ENCODE results near the gene SORCS2. TPM values are rescaled to one million over a fixed set of nuclear protein-coding genes. Genes with fewer than 3 reads are reported as not detected.

Gene SORCS2
- total RNA-seq, 4 donors from 2014 or later: 1.1 to 2.5 (median 2.0) TPM

DNA sequence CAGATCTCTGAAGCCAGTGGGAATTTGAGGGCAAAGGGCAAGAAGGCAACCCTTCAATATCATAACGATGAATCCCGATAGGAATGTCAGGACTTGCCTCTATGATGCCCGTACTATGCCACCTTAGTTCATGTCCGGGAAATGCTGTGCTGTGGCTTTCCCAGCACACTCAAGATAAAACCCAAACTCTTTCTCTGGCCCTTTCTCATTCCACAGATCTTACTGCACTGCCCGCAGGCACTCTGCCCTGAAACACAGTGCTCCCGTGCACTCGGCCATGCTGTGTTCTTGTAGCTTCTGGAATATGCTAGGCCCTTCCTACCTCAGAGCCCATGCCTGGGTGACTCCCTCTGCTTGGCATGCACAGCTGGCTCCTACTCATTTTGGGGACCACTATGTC, 26.3 kb downstream of the SORCS2 start:
- WGBS, 2 donors: 59 to 94% methylated on average over 7 of the region's 7 CpGs
- Histone ChIP-seq H3K4me3 (no peak overlapping the region), H3K4me1 (peaks cover 4 to 14% (median 5%) of the 10 kb centered on the region in 3 donors), H3K27ac (no peak overlapping the region), H3K36me3 (no peaks in the 10 kb centered on the region), H3K9me3 (no peaks in the 10 kb centered on the region), H3K27me3 (peaks cover 0 to 8% (median 0%) of the 10 kb centered on the region in 4 donors)
- no peak for TF ChIP-seq CTCF (IDR thresholded peaks at IDR 0.05)
- TF ChIP-seq POLR2A (IDR thresholded peaks at IDR 0.05): no peak
- intact Hi-C loops (cut with DNase I): no loop called here
- DNase-seq: no peak

DNA sequence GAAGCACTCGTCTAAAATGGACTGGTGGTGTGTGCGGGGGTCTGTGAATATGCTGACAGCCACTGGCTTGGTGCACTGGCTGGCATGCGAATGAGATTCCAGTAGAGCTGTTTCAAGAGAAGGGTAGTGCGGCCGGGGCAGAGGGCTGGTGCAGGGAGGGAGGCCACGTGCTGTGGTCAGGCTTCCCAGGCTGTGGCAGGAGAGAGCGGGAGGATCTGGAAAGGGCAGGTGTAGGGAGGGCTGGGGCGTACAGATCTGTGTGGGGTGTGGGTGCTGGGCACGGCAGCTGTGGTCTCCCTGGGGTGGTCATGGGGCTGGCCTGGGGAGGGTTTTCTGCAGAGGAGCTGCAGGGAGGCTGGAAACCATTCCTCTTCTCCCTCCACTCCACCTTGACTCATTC, 30.2 kb downstream of the SORCS2 start:
- Histone ChIP-seq H3K27me3 (peaks cover 0 to 14% (median 0%) of the 10 kb centered on the region in 4 donors), H3K4me1 (peaks cover 2 to 7% (median 3%) of the 10 kb centered on the region in 3 donors), H3K4me3 (no peak overlapping the region), H3K9me3 (no peaks in the 10 kb centered on the region), H3K27ac (no peak overlapping the region), H3K36me3 (no peaks in the 10 kb centered on the region)
- no peak for DNase-seq
- 90 to 96% methylated on average over 6 of the region's 9 CpGs for WGBS, 2 donors
- intact Hi-C loops (cut with DNase I): no loop called here
- TF ChIP-seq POLR2A (IDR thresholded peaks at IDR 0.05): no peak
- TF ChIP-seq CTCF (IDR thresholded peaks at IDR 0.05): no peak

DNA sequence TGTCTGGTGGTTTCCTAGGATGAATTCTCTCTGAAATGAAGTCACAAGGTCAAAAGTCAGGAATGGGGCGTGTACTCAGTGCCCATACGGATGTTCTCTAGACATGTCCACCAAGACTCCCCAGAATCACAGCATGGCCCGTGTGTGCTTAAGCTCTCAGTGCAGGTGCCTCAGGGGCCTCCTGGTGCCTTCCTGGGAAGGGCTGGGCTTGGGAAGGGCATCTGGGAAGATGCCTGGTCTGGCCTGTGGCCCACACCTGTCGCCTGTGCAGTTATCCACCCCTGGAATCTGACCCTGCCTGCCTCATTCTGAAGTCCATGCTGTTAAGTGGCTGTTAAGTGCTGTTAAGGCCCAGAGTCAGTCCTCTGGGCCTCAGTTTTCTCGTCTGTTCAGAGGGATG, 31.2 kb downstream of the SORCS2 start:
- intact Hi-C loops (cut with DNase I): no loop called here
- WGBS, 2 donors: 42 to 47% methylated on average over 3 to 5 of the region's 5 CpGs
- TF ChIP-seq CTCF (IDR thresholded peaks at IDR 0.05) (no peak), POLR2A (IDR thresholded peaks at IDR 0.05) (no peak)
- Histone ChIP-seq H3K4me3 (no peak overlapping the region), H3K27me3 (peaks cover 0 to 14% (median 0%) of the 10 kb centered on the region in 4 donors), H3K4me1 (no peaks in the 10 kb centered on the region), H3K27ac (no peak overlapping the region), H3K9me3 (no peaks in the 10 kb centered on the region), H3K36me3 (no peaks in the 10 kb centered on the region)
- no peak for DNase-seq

DNA sequence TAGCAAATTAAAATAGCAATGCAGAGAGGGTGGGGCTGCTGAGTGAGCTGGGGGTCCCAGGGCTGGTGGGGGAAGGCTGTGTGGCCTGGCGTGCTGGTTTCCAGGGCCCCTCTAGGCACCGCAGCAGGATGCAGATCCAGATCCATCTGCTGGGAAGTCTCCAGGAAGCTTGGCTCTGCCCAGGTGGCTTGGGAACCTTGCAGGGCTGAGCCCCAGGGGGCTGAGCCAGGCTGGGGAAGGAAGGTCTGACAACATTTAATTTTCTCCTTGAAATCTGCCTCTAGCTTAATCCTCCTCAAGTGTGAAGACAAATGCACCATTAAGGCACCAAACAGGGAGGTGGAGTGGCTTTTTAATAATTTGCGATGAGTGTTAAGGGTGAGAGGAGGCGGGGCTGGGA, 31.7 kb downstream of the SORCS2 start:
- no peak overlapping the region for H3K27ac ChIP-seq
- no peaks in the 10 kb centered on the region for H3K4me1 ChIP-seq
- peaks cover 0 to 14% (median 0%) of the 10 kb centered on the region in 4 donors for H3K27me3 ChIP-seq
- 88 to 92% methylated on average over 4 of the region's 4 CpGs for WGBS, 2 donors
- H3K4me3 ChIP-seq: no peak overlapping the region
- DNase-seq: no peak
- H3K9me3 ChIP-seq: no peaks in the 10 kb centered on the region
- H3K36me3 ChIP-seq: no peaks in the 10 kb centered on the region
- TF ChIP-seq CTCF (IDR thresholded peaks at IDR 0.05): no peak
- TF ChIP-seq POLR2A (IDR thresholded peaks at IDR 0.05): no peak
- intact Hi-C loops (cut with DNase I): no loop called here

DNA sequence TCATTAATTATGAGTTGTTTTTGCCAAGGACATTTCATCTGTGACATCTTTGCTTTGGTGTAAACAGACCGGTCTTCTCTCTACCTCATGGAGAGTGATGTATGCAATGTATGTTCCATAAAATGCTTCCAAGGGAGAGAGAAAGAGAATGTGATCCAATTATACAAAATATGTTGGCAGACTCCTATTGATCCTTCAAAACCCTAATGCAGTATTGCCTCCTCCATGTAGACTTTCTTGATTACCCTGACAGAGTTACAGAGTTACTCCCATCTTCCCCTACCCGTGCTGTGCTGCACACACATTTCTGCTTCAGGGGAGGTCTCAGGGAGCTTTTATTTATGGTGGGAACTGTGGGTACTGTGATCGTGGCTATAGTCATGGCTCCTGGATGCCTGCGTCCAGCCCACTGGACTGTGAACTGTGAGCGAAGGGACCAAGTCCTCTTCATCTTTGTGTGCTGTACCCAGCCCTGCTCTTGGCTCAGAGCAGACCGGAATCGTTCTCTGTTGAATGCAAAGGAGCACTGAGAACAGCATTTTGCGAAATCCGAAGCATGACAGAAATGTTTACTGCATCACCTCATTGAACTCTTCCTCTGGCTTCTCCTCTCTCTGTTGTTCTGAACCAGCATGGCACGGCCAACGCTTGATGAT, 32.7 kb downstream of the SORCS2 start:
- WGBS, 2 donors: 86 to 94% methylated on average over 5 to 9 of the region's 11 CpGs
- TF ChIP-seq POLR2A (IDR thresholded peaks at IDR 0.05) (no peak), CTCF (IDR thresholded peaks at IDR 0.05) (no peak)
- no peaks in the 10 kb centered on the region for H3K9me3 ChIP-seq

More for the DNA sequence above, 32.7 kb downstream of the SORCS2 start:
- no peak overlapping the region for H3K4me3 ChIP-seq
- no peaks in the 10 kb centered on the region for H3K36me3 ChIP-seq
- DNase-seq: no peak
- H3K27me3 ChIP-seq: peaks cover 0 to 19% (median 0%) of the 10 kb centered on the region in 4 donors
- no peaks in the 10 kb centered on the region for H3K4me1 ChIP-seq
- no peak overlapping the region for H3K27ac ChIP-seq
- intact Hi-C loops (cut with DNase I): no loop called here

Data from esophagus squamous epithelium (tissue), 5 donors.